ENCODE results near the gene MORN1.

DNA sequence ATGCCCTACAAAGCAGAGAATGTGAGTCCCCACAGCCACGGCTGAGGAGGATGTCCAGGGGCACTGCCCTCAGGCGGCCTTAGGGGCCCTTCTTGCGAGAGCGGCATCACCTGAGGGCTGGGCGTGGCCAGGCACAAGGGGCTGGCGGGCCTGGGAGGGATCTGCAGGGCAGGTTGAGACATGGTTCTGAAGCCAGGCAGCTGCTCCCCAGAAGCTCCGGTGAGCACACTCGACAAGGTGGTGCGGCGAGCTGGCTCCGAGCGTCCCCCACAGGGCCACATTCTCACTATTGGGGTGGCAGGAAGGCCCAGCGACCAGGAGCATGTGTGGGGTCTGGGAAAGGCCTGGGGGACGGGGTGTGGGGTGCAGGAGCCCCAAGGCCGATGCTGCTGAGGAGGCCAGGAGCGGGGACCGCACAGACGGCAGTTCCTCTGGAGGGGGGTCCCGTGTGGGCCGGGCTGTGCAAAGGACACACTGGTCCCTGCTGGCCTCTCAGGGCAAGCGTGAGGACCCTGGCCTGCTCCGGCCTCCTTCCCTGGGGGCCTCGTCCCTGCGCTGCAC lies 47.2 kb downstream of the MORN1 start:
- TF ChIP-seq, protein P1, sequence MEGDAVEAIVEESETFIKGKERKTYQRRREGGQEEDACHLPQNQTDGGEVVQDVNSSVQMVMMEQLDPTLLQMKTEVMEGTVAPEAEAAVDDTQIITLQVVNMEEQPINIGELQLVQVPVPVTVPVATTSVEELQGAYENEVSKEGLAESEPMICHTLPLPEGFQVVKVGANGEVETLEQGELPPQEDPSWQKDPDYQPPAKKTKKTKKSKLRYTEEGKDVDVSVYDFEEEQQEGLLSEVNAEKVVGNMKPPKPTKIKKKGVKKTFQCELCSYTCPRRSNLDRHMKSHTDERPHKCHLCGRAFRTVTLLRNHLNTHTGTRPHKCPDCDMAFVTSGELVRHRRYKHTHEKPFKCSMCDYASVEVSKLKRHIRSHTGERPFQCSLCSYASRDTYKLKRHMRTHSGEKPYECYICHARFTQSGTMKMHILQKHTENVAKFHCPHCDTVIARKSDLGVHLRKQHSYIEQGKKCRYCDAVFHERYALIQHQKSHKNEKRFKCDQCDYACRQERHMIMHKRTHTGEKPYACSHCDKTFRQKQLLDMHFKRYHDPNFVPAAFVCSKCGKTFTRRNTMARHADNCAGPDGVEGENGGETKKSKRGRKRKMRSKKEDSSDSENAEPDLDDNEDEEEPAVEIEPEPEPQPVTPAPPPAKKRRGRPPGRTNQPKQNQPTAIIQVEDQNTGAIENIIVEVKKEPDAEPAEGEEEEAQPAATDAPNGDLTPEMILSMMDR (conservative IDR thresholded peaks at IDR 0.05; ENCODE audit: low read depth in 2 of 2), result no peak
- TF ChIP-seq POLR2AphosphoS5 (IDR thresholded peaks at IDR 0.05; ENCODE audit: low read depth), result no peak
- no peak for TF ChIP-seq EZH2phosphoT487 (IDR thresholded peaks at IDR 0.05; ENCODE audit: unreplicated experiment)
- TF ChIP-seq ZNF114 (CRISPR knock-in tag; IDR thresholded peaks at IDR 0.05), result no peak
- TF ChIP-seq EZH2 (IDR thresholded peaks at IDR 0.05; ENCODE audit: low read depth, unreplicated experiment), result no peak
- TF ChIP-seq ZNF331 (CRISPR knock-in tag; IDR thresholded peaks at IDR 0.05; ENCODE audit: low read depth), result no peak
- TF ChIP-seq, protein P2, sequence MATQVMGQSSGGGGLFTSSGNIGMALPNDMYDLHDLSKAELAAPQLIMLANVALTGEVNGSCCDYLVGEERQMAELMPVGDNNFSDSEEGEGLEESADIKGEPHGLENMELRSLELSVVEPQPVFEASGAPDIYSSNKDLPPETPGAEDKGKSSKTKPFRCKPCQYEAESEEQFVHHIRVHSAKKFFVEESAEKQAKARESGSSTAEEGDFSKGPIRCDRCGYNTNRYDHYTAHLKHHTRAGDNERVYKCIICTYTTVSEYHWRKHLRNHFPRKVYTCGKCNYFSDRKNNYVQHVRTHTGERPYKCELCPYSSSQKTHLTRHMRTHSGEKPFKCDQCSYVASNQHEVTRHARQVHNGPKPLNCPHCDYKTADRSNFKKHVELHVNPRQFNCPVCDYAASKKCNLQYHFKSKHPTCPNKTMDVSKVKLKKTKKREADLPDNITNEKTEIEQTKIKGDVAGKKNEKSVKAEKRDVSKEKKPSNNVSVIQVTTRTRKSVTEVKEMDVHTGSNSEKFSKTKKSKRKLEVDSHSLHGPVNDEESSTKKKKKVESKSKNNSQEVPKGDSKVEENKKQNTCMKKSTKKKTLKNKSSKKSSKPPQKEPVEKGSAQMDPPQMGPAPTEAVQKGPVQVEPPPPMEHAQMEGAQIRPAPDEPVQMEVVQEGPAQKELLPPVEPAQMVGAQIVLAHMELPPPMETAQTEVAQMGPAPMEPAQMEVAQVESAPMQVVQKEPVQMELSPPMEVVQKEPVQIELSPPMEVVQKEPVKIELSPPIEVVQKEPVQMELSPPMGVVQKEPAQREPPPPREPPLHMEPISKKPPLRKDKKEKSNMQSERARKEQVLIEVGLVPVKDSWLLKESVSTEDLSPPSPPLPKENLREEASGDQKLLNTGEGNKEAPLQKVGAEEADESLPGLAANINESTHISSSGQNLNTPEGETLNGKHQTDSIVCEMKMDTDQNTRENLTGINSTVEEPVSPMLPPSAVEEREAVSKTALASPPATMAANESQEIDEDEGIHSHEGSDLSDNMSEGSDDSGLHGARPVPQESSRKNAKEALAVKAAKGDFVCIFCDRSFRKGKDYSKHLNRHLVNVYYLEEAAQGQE (IDR thresholded peaks at IDR 0.05; ENCODE audit: unreplicated experiment), result no peak
- no peak for TF ChIP-seq JUNB (IDR thresholded peaks at IDR 0.05; ENCODE audit: unreplicated experiment)
- TF ChIP-seq, protein P3, sequence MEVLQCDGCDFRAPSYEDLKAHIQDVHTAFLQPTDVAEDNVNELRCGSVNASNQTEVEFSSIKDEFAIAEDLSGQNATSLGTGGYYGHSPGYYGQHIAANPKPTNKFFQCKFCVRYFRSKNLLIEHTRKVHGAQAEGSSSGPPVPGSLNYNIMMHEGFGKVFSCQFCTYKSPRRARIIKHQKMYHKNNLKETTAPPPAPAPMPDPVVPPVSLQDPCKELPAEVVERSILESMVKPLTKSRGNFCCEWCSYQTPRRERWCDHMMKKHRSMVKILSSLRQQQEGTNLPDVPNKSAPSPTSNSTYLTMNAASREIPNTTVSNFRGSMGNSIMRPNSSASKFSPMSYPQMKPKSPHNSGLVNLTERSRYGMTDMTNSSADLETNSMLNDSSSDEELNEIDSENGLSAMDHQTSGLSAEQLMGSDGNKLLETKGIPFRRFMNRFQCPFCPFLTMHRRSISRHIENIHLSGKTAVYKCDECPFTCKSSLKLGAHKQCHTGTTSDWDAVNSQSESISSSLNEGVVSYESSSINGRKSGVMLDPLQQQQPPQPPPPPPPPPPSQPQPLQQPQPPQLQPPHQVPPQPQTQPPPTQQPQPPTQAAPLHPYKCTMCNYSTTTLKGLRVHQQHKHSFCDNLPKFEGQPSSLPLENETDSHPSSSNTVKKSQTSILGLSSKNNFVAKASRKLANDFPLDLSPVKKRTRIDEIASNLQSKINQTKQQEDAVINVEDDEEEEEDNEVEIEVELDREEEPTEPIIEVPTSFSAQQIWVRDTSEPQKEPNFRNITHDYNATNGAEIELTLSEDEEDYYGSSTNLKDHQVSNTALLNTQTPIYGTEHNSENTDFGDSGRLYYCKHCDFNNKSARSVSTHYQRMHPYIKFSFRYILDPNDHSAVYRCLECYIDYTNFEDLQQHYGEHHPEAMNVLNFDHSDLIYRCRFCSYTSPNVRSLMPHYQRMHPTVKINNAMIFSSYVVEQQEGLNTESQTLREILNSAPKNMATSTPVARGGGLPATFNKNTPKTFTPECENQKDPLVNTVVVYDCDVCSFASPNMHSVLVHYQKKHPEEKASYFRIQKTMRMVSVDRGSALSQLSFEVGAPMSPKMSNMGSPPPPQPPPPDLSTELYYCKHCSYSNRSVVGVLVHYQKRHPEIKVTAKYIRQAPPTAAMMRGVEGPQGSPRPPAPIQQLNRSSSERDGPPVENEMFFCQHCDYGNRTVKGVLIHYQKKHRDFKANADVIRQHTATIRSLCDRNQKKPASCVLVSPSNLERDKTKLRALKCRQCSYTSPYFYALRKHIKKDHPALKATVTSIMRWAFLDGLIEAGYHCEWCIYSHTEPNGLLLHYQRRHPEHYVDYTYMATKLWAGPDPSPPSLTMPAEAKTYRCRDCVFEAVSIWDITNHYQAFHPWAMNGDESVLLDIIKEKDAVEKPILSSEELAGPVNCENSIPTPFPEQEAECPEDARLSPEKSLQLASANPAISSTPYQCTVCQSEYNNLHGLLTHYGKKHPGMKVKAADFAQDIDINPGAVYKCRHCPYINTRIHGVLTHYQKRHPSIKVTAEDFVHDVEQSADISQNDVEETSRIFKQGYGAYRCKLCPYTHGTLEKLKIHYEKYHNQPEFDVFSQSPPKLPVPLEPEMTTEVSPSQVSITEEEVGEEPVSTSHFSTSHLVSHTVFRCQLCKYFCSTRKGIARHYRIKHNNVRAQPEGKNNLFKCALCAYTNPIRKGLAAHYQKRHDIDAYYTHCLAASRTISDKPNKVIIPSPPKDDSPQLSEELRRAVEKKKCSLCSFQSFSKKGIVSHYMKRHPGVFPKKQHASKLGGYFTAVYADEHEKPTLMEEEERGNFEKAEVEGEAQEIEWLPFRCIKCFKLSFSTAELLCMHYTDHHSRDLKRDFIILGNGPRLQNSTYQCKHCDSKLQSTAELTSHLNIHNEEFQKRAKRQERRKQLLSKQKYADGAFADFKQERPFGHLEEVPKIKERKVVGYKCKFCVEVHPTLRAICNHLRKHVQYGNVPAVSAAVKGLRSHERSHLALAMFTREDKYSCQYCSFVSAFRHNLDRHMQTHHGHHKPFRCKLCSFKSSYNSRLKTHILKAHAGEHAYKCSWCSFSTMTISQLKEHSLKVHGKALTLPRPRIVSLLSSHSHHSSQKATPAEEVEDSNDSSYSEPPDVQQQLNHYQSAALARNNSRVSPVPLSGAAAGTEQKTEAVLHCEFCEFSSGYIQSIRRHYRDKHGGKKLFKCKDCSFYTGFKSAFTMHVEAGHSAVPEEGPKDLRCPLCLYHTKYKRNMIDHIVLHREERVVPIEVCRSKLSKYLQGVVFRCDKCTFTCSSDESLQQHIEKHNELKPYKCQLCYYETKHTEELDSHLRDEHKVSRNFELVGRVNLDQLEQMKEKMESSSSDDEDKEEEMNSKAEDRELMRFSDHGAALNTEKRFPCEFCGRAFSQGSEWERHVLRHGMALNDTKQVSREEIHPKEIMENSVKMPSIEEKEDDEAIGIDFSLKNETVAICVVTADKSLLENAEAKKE (CRISPR knock-in tag; IDR thresholded peaks at IDR 0.05), result no peak

Measured in GM23338 (cell line).